ENCODE results near the gene CENATAC.
"Not testable (repeated sequence)": the region's sequence is repeated elsewhere in the genome, so short reads cannot be mapped to it uniquely, and the experiment has no call there.

CENATAC gene

GRCh38 chr11:119027561-119028345, 29.8 kb downstream of the CENATAC start:
- Histone ChIP-seq H3K9ac (ENCODE audit: insufficient read length, low read depth) (peak overlapping the region; percentile 1), H3K4me1 (ENCODE audit: insufficient read depth, insufficient read length) (peaks cover 10% of the 10 kb centered on the region), H3K36me3 (ENCODE audit: insufficient read depth, insufficient read length, low read length) (peaks cover 57% of the 10 kb centered on the region), H3K9me3 (ENCODE audit: insufficient read depth, low read length) (no peaks in the 10 kb centered on the region), H3K27me3 (ENCODE audit: insufficient read depth, insufficient read length) (no peaks in the 10 kb centered on the region), H3K4me3 (ENCODE audit: insufficient read length, low read depth) (no peak overlapping the region)
- TF ChIP-seq YY1 (IDR thresholded peaks at IDR 0.05; ENCODE audit: insufficient read depth, insufficient read length), result no peak
- no peak for TF ChIP-seq ZNF274 (IDR thresholded peaks at IDR 0.05; ENCODE audit: low read depth, low read length)
- no peak for TF ChIP-seq SUZ12 (IDR thresholded peaks at IDR 0.05; ENCODE audit: extremely low read depth, insufficient read depth, insufficient read length)
- no peak for DNase-seq (ENCODE audit: low read depth, low spot score)

GRCh38 chr11:119028346-119029068, 30.6 kb downstream of the CENATAC start:
- H3K9me3 ChIP-seq (ENCODE audit: insufficient read depth, low read length), result no peaks in the 10 kb centered on the region
- peak overlapping the region; percentile 82 for H3K9ac ChIP-seq (ENCODE audit: insufficient read length, low read depth)
- peaks cover 52% of the 10 kb centered on the region for H3K36me3 ChIP-seq (ENCODE audit: insufficient read depth, insufficient read length, low read length)
- peaks cover 10% of the 10 kb centered on the region for H3K4me1 ChIP-seq (ENCODE audit: insufficient read depth, insufficient read length)
- no peak for DNase-seq (ENCODE audit: low read depth, low spot score)
- H3K27me3 ChIP-seq (ENCODE audit: insufficient read depth, insufficient read length), result no peaks in the 10 kb centered on the region
- no peak overlapping the region for H3K4me3 ChIP-seq (ENCODE audit: insufficient read length, low read depth)
- no peak for TF ChIP-seq SUZ12 (IDR thresholded peaks at IDR 0.05; ENCODE audit: extremely low read depth, insufficient read depth, insufficient read length)

GRCh38 chr11:119029069-119029339, 31.1 kb downstream of the CENATAC start:
- Histone ChIP-seq H3K36me3 (ENCODE audit: insufficient read depth, insufficient read length, low read length) (peaks cover 49% of the 10 kb centered on the region), H3K9me3 (ENCODE audit: insufficient read depth, low read length) (no peaks in the 10 kb centered on the region), H3K4me3 (ENCODE audit: insufficient read length, low read depth) (no peak overlapping the region), H3K4me1 (ENCODE audit: insufficient read depth, insufficient read length) (peaks cover 10% of the 10 kb centered on the region), H3K27me3 (ENCODE audit: insufficient read depth, insufficient read length) (no peaks in the 10 kb centered on the region), H3K9ac (ENCODE audit: insufficient read length, low read depth) (peak overlapping the region; percentile 82)
- no peak for DNase-seq (ENCODE audit: low read depth, low spot score)
- TF ChIP-seq ZNF274 (IDR thresholded peaks at IDR 0.05; ENCODE audit: low read depth, low read length) (no peak), YY1 (IDR thresholded peaks at IDR 0.05; ENCODE audit: insufficient read depth, insufficient read length) (no peak)

GRCh38 chr11:119029340-119030028, 31.5 kb downstream of the CENATAC start:
- Histone ChIP-seq H3K9ac (ENCODE audit: insufficient read length, low read depth) (peak overlapping the region; percentile 82), H3K27me3 (ENCODE audit: insufficient read depth, insufficient read length) (no peaks in the 10 kb centered on the region), H3K9me3 (ENCODE audit: insufficient read depth, low read length) (no peaks in the 10 kb centered on the region), H3K4me1 (ENCODE audit: insufficient read depth, insufficient read length) (peaks cover 10% of the 10 kb centered on the region), H3K4me3 (ENCODE audit: insufficient read length, low read depth) (peak overlapping the region; percentile 80), H3K36me3 (ENCODE audit: insufficient read depth, insufficient read length, low read length) (peaks cover 47% of the 10 kb centered on the region)
- no peak for DNase-seq (ENCODE audit: low read depth, low spot score)
- TF ChIP-seq ZNF274 (IDR thresholded peaks at IDR 0.05; ENCODE audit: low read depth, low read length) (no peak), SUZ12 (IDR thresholded peaks at IDR 0.05; ENCODE audit: extremely low read depth, insufficient read depth, insufficient read length) (no peak), YY1 (IDR thresholded peaks at IDR 0.05; ENCODE audit: insufficient read depth, insufficient read length) (no peak)

GRCh38 chr11:119030029-119030328, 32.0 kb downstream of the CENATAC start:
- H3K4me1 ChIP-seq (ENCODE audit: insufficient read depth, insufficient read length), result peaks cover 10% of the 10 kb centered on the region
- H3K36me3 ChIP-seq (ENCODE audit: insufficient read depth, insufficient read length, low read length), result peaks cover 42% of the 10 kb centered on the region
- peak overlapping the region; percentile 82 for H3K9ac ChIP-seq (ENCODE audit: insufficient read length, low read depth)
- DNase-seq (ENCODE audit: low read depth, low spot score), result no peak
- no peaks in the 10 kb centered on the region for H3K27me3 ChIP-seq (ENCODE audit: insufficient read depth, insufficient read length)
- H3K4me3 ChIP-seq (ENCODE audit: insufficient read length, low read depth), result peak overlapping the region; percentile 80
- no peaks in the 10 kb centered on the region for H3K9me3 ChIP-seq (ENCODE audit: insufficient read depth, low read length)
- TF ChIP-seq SUZ12 (IDR thresholded peaks at IDR 0.05; ENCODE audit: extremely low read depth, insufficient read depth, insufficient read length), result no peak
- no peak for TF ChIP-seq YY1 (IDR thresholded peaks at IDR 0.05; ENCODE audit: insufficient read depth, insufficient read length)
- no peak for TF ChIP-seq ZNF274 (IDR thresholded peaks at IDR 0.05; ENCODE audit: low read depth, low read length)

GRCh38 chr11:119030329-119031047, 32.5 kb downstream of the CENATAC start, which contains the start of gene SLC37A4:
TSS of gene SLC37A4 (minus strand) at chr11:119030877.
- Histone ChIP-seq H3K9me3 (ENCODE audit: insufficient read depth, low read length) (no peaks in the 10 kb centered on the region), H3K4me3 (ENCODE audit: insufficient read length, low read depth) (peak within 1 kb of the TSS; percentile 80), H3K36me3 (ENCODE audit: insufficient read depth, insufficient read length, low read length) (peaks cover 37% of the 10 kb centered on the region), H3K9ac (ENCODE audit: insufficient read length, low read depth) (peak within 1 kb of the TSS; percentile 82), H3K4me1 (ENCODE audit: insufficient read depth, insufficient read length) (peaks cover 10% of the 10 kb centered on the region), H3K27me3 (ENCODE audit: insufficient read depth, insufficient read length) (no peaks in the 10 kb centered on the region)
- no peak for TF ChIP-seq SUZ12 (IDR thresholded peaks at IDR 0.05; ENCODE audit: extremely low read depth, insufficient read depth, insufficient read length)
- TF ChIP-seq ZNF274 (IDR thresholded peaks at IDR 0.05; ENCODE audit: low read depth, low read length), result no peak
- no peak for TF ChIP-seq YY1 (IDR thresholded peaks at IDR 0.05; ENCODE audit: insufficient read depth, insufficient read length)
- peak; percentile 99 for DNase-seq (ENCODE audit: low read depth, low spot score)

GRCh38 chr11:119031912-119032280, 34.0 kb downstream of the CENATAC start:
- peaks cover 10% of the 10 kb centered on the region for H3K4me1 ChIP-seq (ENCODE audit: insufficient read depth, insufficient read length)
- H3K9ac ChIP-seq (ENCODE audit: insufficient read length, low read depth), result no peak overlapping the region
- no peaks in the 10 kb centered on the region for H3K9me3 ChIP-seq (ENCODE audit: insufficient read depth, low read length)
- H3K27me3 ChIP-seq (ENCODE audit: insufficient read depth, insufficient read length), result no peaks in the 10 kb centered on the region
- peaks cover 22% of the 10 kb centered on the region for H3K36me3 ChIP-seq (ENCODE audit: insufficient read depth, insufficient read length, low read length)
- H3K4me3 ChIP-seq (ENCODE audit: insufficient read length, low read depth), result no peak overlapping the region
- DNase-seq (ENCODE audit: low read depth, low spot score), result no peak
- TF ChIP-seq ZNF274 (IDR thresholded peaks at IDR 0.05; ENCODE audit: low read depth, low read length) (no peak), YY1 (IDR thresholded peaks at IDR 0.05; ENCODE audit: insufficient read depth, insufficient read length) (no peak), SUZ12 (IDR thresholded peaks at IDR 0.05; ENCODE audit: extremely low read depth, insufficient read depth, insufficient read length) (no peak)

GRCh38 chr11:119033421-119033820, 35.5 kb downstream of the CENATAC start:
- not testable (repeated sequence) for H3K27me3 ChIP-seq (ENCODE audit: insufficient read depth, insufficient read length); H3K4me1 ChIP-seq (ENCODE audit: insufficient read depth, insufficient read length); DNase-seq (ENCODE audit: low read depth, low spot score); H3K9ac ChIP-seq (ENCODE audit: insufficient read length, low read depth); H3K4me3 ChIP-seq (ENCODE audit: insufficient read length, low read depth); H3K9me3 ChIP-seq (ENCODE audit: insufficient read depth, low read length); H3K36me3 ChIP-seq (ENCODE audit: insufficient read depth, insufficient read length, low read length)
